ENCODE results near the gene KLK8.

DNA sequence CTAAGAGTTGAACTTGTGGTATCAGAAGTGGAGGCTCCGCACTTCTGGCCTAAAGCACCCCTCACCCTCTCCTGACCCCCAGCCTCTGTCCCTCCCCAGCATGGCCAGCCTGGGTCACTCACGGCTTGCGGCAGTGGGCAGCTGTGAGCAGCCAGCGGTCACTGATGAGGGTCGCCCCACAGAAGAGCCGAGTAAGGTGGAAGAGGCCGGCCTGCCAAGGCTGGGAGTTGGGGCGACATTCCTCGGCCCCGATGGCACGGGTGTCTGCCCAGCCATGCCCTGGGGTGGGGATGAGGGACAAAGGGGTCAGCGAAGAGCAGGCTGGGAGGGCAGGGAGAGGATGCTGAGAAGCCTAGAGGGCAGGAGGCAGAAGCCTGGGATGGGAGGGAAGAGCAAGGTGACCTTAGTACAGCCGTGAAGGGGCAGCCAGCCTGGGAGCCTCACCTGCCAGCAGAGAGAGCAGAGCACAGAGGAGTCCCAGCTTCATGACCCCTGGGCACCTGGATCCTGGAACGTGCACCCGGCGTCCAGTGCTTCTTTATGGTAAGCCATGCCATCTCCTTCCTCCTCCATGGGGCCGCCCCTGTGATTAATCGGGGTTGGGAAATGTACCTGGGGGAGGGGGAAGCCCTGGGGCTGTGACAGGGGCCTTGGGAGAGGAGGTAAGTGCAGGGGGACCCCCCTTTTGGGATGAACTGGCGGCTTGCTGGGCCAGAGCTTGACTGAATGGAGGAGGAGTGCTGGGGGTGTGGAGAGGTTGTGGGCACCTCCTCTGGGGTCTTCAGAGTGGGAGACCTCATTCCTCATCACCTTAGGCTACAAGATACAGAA is 7.9 kb upstream of the KLK8 start:
- TF ChIP-seq, protein P1, sequence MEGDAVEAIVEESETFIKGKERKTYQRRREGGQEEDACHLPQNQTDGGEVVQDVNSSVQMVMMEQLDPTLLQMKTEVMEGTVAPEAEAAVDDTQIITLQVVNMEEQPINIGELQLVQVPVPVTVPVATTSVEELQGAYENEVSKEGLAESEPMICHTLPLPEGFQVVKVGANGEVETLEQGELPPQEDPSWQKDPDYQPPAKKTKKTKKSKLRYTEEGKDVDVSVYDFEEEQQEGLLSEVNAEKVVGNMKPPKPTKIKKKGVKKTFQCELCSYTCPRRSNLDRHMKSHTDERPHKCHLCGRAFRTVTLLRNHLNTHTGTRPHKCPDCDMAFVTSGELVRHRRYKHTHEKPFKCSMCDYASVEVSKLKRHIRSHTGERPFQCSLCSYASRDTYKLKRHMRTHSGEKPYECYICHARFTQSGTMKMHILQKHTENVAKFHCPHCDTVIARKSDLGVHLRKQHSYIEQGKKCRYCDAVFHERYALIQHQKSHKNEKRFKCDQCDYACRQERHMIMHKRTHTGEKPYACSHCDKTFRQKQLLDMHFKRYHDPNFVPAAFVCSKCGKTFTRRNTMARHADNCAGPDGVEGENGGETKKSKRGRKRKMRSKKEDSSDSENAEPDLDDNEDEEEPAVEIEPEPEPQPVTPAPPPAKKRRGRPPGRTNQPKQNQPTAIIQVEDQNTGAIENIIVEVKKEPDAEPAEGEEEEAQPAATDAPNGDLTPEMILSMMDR (IDR thresholded peaks at IDR 0.05), result no peak
- no peak for TF ChIP-seq POLR2A (IDR thresholded peaks at IDR 0.05)

Measured in heart left ventricle (tissue), 13 donors.